Glomerular endothelial cell (primary cell): ENCODE data around the gene ZNF710. TPM values are rescaled to one million over a fixed set of nuclear protein-coding genes. Genes with fewer than 3 reads are reported as not detected.
A peak's percentile ranks its signal among the peaks of the same experiment; 100 is the strongest.
"Not testable (repeated sequence)": the region's sequence is repeated elsewhere in the genome, so short reads cannot be mapped to it uniquely, and the experiment has no call there.

Experiments used
- DNase-seq: peaks from one replicate; pipeline ENCODE4 v3.0.0-alpha.2; 2011; ENCODE audit warnings: low read depth, low spot score; ENCODE audit errors: extremely low read depth
- total RNA-seq: library from RNA; depleted of rRNA; stranded (reverse); fragments of >200 nt; gene quantifications from 2 replicates; pipeline ENCODE4 v1.2.3, GENCODE V29; 2015

The ZNF710 gene
- total RNA-seq, 1 donor from 2014 or later, result 16.5 TPM

DNA sequence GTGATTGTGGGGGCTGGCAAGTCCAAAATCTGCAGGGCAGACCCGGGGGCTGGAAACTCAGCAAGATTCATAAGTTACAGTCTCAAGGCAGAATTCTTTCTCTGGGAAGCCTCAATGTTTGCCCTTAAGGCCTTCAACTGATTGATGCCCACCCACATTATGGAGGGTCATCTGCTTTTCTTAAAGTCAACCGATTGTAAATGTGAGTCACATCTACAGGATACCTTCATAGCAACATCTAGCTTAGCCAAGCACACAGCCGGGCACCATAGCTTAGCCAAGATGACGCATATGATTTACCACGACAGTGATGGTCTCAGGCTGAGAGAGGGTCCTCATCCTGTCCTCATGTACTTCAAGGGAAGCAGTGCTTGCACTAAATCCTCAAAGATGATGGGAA lies 57.7 kb downstream of the ZNF710 start:
- no peak for DNase-seq

DNA sequence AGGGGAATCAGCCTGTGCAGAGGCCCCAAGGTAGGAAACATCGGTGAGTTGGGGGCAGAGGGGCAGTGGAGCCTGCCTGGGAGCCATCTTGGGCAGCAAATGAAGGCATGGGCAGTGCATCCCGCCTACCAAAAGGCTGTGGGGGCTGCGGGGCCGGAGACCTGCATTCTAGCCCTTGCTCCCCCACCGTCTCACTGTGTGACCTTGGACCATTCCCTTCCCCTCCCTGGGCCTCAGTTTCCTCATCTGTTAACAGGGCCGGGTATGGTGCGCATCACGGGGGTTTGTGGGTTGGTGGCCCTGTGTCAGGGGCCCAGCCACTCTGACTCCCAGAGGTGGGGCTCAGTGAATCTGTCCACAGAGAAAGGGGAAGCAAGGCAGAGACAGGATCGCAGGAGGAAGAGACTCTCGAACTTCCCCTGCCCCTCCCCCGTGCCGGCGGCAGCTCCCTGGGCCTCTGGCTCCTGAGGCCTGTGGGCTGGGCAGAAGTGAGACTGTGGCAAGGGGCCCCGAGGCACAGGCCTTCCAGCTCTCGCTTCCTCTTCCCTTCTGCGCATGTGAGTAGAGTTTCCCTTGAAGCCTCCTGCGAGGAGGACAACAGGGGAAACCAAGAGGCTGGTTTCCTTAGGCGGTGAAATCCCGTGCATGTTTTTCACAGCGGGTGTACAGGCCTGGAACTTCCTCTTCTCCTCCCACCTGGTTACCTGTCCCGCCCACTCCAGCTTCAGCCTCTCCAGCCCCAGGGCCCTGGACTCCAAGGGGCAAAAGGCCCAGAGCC lies 58.3 kb downstream of the ZNF710 start:
- no peak for DNase-seq

DNA sequence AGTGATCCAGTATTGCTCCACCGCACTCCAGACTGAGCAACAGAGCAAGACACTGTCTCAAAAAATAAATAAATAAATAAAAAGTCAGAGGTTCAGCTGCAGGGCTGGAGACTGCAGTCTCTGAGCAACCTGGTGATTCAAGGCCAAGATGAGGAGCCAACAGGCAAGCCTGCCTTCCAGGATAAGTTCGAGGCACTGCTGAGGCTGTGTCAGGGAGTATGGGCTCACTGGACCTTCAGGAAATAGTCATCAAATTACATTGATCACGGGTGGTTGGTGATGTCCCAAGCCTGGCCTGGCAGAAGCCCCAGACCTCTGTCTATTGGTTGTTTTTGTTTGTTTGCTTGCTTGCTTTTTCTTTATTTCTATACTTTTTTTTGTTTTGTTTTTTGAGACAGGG lies 59.7 kb downstream of the ZNF710 start:
- no peak for DNase-seq

DNA sequence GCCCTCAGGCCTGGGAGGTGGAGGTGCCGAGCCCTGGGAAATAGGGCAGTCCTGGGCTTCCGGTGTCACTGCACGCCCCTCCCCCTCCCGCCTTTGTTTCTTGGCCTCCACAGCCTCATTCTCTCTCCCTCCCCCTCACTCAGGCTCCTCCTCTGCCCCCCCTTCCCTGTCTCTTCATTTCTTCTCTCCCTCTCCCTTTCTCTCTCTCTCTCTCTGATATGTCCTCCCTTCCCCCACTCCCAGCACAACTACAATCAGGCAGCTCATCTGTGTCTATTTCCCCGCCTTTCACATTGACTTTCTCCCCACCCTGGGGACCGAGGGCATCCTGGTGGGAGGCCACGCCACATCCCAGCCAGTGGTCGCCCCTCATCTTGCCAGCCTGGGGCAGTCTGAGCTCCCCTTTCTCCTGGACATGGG lies 60.9 kb downstream of the ZNF710 start:
- no peak for DNase-seq

DNA sequence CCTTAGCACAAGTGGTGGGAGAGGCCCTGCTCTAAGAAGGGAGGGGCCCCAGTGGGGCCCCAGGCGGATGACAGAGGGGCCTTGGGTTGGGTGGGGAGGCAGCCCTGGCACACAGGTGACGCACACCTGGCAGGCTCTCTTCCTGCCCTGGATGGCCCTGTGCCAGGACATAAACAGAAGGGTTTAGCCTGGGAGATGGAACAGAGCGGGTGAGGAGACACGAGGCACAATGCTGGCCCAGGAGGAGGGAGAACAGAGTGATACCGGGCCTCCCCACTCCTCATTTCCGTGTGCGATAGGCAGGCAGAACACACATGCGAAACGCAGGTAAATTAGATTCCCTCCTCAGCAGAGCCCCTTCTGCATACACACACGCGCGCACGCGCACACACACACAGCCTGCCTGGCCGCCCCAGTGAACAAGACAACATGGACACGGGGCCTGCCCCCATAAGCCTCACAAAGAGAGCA lies 61.4 kb downstream of the ZNF710 start:
- no peak for DNase-seq

DNA sequence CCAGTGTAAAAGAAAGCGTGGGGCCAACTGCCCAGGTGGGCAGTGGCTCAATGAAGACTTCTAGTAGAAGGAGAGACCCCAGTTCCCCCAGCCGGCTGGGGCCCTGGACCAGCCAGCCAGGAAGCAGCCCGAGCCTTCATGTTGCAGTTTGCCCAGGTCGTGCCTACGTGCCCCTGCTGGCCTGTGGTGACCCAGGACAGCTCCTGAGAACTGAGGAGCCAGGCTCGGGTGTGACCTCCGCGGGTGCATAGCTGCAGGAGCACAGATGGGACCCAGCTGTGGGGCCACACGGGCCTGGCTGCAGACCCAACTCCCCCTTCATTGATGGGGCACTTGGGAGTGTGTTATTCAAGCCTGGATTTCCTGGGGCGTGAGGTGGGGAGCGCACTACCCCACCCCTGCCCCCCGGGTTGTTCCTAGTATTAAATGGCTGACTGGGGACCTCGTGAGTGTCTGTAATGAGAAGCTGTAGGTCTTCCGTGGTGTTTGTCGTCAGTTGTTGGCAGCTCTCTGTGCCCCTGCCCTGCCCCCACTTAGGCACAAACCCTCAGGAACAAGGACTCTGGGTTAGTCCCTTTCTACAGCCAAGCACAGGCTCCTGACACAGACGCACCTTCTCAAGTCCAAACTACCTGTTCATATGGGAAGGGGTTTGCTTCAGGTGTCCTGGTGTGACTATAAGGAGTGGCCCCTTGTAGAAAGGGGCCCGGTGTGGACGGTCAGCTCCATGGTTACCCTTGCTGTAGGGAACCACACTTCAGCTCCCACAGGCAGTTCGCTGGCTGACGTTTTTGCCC lies 62.0 kb downstream of the ZNF710 start:
- DNase-seq, result no peak

DNA sequence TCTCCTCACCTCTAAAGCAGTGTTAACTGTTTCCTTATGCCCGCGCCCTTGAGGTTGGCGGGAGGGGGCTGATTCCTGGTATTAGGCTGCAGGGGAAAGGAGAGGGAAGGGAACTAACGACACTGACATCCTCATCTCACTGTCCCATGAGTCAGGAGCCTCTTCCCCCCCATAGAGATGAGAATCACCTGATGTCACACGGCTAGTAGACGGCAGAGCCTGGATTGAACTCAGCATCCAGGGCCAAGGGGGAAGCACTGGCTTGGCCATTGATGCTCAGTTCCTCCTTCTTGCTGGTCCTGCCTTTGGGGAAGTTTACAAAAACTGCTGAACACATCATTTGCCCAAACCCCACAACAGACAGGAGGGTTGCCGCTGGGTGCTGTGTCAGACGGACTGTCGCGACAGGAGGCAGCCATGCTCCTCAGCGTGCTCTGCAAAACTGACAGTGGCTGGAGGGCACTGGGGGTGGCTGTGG lies 62.7 kb downstream of the ZNF710 start:
- no peak for DNase-seq

DNA sequence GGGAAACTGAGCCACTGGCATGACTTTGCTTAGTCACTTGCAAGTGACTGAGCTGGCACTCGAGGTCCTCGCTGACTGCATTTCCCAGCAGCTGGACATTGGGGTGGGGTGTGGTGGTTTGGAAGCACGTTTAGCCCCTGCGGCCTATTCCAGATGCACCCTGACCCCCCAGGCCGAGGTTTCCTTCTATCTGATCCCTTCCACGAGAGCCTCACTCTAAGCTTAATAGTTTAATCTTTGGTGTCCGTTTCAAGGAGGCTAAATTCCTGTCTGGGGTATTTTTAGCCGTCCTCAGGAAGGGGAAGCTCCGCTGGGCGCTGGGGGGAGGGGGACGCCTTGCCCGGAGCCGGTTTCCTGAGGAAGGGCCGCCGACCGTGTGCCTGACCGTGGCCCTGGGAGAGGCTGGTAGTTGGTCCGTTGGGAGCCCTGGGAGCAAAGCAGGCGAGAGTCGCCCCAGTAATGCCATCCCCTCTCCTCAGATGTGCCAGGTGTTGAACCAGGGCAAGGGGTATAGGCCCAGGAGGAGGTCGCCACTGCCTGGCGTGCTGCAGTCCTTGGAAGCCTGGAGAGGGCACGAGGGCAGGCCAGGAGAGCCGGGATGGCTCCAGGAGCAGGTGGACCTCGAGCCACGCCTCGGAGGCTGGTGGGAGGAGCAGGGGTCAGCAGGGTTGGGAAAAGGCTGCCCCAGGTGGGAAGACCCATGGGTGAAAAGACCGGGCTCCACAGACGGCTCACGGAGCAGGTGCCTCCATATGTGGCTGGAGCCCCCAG lies 64.0 kb downstream of the ZNF710 start:
- peak; percentile 16 for DNase-seq

DNA sequence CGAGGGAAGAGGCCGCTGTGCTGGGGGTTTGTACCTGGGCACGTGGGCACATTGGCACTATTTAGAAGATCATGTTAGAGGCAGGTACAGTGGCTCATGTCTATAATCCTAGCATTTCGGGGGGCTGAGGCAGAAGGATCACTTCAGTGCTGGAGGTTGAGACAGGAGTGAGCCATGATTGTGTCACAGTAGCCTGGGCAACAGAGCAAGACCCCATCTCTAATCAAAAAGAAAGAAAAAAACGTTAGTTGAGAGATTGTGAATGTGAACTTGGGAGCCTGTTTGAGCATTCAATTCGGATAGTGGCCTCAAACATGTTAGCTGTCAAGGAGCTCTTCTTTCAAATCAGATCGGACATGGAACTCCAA lies 64.5 kb downstream of the ZNF710 start:
- no peak for DNase-seq

DNA sequence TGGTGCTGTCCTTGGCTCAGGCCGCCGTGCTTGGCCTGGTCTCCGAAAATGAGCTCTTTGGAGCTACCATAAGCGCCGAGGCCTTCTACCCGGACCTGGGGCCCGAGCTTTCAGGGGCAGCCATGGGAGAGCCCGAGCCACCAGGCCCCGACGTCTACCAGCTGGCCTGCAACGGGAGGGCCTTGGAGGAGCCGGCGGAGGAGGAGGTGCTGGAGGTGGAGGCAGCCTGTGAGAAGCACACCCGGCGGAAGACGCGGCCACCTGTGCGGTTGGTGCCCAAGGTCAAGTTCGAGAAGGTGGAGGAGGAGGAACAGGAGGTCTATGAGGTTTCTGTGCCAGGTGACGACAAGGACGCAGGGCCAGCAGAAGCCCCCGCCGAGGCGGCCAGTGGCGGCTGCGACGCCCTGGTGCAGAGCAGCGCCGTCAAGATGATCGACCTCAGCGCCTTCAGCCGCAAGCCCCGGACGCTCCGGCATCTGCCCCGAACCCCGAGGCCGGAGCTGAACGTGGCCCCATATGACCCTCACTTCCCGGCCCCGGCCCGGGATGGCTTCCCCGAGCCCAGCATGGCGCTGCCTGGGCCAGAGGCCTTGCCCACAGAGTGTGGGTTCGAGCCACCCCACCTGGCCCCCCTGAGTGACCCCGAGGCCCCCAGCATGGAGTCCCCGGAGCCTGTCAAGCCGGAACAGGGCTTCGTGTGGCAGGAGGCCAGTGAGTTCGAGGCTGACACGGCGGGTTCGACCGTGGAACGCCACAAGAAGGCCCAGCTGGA lies 66.2 kb downstream of the ZNF710 start:
- no peak for DNase-seq

DNA sequence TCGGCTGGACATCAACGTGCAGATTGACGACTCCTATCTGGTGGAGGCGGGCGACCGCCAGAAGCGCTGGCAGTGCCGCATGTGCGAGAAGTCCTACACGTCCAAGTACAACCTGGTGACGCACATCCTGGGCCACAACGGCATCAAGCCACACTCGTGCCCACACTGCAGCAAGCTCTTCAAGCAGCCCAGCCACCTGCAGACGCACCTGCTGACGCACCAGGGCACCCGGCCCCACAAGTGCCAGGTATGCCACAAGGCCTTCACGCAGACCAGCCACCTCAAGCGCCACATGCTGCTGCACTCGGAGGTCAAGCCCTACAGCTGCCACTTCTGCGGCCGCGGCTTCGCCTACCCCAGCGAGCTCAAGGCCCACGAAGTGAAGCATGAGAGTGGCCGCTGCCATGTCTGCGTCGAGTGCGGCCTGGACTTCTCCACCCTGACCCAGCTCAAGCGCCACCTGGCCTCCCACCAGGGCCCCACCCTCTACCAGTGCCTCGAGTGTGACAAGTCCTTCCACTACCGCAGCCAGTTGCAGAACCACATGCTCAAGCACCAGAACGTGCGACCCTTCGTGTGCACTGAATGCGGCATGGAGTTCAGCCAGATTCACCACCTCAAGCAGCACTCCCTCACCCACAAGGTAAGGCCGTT lies 67.0 kb downstream of the ZNF710 start:
- no peak for DNase-seq

DNA sequence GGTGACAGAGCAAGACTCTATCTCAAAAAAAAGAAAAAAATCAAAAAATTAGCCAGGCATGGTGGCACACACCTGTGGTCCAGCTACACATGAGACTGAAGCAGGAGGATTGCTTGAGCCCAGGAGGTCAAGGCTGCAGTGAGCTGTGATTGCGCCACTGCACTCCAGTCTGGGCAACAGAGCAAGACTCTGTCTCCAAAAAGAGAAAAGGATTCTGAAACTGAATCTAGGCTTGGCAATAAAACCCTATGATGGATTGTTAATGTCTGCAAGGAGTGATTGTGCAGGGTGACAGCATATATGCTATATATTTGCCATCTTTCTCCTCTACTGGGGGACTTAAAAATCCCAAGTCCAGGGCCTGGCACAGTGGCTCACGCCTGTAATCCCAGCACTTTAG lies 69.5 kb downstream of the ZNF710 start:
- not testable (repeated sequence) for DNase-seq

DNA sequence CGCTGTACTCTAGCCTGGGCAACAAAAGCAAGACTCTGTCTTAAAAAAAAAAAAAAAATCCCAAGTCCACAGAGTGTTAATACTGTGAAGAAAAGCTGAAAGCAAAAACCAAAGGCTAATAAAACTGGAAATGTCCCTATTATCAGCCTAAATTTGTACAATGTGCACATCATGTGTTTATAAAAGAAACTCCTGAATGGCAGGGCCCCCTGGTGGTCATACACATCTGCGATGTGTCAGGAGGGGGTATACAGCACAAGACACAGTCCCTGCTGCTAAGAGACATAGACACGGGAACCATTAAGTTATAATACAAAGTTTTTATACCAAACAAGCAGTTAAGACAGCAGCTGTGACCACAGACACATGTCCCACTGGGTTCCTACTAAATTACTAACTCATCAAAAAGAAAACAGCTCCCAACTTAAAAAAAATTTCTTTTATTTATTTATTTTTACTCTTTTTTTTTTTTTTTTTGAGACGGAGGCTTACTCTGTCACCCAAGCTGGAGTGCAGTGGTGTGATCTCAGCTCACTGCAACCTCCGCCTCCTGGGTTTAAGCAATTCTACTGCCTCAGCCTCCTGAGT lies 70.2 kb downstream of the ZNF710 start:
- DNase-seq, result peak; percentile 57

DNA sequence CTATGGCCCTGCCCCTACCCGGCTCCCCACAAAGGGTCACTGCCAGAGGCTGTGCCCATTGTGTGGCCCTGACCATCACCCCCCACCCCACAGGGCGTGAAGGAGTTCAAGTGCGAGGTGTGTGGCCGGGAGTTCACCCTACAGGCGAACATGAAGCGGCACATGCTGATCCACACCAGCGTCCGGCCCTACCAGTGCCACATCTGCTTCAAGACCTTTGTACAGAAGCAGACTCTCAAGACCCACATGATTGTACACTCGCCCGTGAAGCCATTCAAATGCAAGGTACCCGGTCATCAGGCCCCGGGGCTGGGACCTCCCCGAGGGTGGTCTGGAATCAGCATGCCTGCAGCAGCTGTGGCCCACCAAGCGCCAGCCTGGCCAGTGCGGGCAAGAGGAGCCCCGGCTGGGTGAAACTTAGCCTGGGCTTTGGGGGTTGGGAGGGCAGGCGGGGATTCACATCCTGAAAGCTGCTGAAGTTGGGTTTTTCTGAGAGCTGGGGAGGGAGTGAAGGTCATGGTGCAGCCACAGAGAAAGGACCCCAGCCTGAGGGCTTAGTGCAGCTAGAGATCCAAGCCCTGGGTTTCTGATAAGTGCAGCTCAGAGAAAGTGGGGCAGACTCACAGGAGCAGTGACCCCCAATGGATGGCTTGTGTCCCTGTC lies 72.0 kb downstream of the ZNF710 start:
- DNase-seq, result no peak

DNA sequence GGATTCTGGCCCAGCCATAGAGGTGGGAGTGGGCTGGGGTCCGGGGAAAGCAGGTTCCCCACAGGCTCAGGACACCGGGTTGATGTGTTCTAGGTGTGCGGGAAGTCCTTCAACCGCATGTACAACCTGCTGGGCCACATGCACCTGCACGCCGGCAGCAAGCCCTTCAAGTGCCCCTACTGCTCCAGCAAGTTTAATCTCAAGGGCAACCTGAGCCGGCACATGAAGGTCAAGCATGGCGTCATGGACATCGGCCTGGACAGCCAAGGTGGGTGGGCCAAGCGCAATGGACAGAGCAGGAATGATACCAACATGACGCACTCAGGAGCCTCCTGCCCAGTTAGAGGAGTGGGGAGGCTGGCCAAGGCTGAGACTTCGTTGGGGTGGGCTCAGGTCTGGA lies 72.9 kb downstream of the ZNF710 start:
- DNase-seq, result no peak

DNA sequence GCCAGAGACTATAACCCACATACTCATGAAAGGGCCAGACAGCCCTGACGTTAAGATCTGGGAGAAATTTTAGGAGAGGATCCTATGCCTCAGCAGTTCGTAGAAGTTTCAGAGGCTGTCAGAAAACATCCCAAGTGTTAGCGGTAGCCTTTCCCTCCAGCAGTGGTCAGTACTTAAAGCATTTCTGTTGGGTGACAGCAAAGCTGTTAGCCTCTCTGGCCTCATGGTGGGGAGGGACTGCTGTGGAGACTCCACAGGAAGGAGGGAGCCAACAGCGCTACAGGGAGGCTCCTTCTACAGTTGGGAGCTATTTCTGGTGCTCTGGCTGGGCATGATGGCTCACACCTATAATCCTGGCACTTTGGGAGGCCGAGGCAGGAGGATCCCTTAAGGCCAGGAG lies 73.8 kb downstream of the ZNF710 start:
- no peak for DNase-seq

DNA sequence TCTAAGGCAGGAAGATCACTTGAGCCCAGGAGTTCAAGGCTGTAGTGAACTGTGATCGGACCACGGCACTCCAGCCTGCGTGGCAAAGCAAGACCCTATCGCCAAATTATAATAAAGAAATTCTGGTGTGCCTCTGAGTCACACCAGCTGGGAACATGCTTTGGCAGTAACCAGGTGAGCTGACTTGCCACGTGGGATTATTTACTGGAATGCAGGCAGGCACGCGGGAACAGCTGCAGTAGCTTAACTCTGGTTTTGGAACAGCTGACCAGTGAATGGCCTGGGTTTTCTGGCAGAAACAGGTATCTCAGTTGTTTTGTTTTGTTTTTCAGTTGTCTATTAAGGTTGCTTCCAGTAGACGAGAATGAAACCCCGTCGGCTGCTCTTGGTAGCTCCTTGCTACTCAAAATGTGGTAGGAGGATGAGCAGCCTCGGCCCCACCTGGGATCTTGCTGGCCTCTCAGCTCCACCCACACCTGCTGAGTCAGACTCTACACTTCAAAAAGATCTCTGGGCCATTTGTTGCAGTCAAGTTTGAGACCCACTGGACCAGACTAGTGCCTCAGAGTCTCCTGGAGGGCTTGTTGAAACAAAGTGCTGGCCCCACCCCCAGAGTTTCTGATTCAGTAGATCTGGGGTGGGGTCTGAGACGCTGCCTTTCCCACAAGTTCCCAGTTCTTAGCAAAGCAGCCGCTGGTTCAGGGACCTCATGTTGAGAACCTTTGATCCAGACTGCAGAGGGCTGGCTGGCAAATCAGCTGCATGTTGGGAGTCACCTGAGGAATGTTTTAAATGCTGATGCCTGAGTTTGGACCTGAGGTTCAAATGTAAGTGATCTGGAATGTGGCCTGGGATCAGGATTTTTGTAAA lies 74.5 kb downstream of the ZNF710 start:
- DNase-seq, result no peak

DNA sequence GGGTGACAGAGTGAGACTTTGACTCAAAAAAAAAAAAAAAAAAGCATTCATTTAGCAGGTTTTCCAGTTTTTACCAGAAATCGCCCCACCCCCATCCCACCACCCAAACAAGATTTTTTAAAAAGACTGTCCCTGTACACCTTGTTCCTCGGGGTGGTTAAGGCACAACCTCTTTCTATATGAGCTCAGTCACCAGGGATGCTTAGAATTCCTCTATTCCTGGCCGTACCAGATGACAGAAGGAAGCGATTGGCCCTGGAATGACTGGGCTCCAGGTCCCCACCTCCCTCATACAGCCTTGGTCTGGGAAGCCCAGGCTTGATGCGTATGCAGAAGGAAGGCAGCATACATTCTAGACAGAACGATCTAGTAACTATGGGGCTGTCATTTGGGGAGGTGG lies 75.6 kb downstream of the ZNF710 start:
- no peak for DNase-seq
